AG08395 (cell line): ENCODE measurements around the gene UBE2D1.
"Not testable (repeated sequence)": the region's sequence is repeated elsewhere in the genome, so short reads cannot be mapped to it uniquely, and the experiment has no call there.

Source experiments
- DNase-seq: peaks from one replicate; pipeline ENCODE4 v3.0.0; 2012; ENCODE audit warnings: mixed read lengths, low spot score

Gene UBE2D1

GRCh38 chr10:58384095-58384494, 49.3 kb downstream of the UBE2D1 start:
- peak; percentile 3 for DNase-seq

DNA sequence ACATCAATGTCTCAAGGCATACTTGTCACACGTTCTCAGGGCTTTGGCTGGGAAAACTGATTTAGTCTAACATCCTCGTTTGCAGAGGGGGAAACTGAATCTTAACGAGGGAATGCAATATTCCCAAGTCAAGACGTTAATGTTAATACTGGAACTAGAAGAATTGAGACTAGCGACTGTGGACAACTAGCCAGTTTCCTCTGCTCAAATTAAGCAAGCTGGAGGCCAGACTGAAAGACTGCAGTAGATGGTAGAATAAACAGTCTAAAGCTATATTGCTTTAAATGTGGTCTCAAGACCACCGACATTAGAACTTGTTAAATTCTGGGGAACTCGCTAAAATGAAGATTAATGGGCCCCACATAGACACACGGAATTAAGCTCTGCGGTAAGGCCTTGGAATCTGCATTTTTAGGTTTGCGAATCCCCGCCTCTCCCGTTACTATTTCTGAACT, 49.8 kb downstream of the UBE2D1 start:
- DNase-seq = peak; percentile 6

- peak; percentile 98 for DNase-seq
These were observed 50.4 kb downstream of the UBE2D1 start, which contains the start of gene TFAM for GRCh38 chr10:58384999-58385783. TFAM (plus strand) TSS chr10:58385410; CDS start chr10:58385548, 138 bp downstream.

DNA sequence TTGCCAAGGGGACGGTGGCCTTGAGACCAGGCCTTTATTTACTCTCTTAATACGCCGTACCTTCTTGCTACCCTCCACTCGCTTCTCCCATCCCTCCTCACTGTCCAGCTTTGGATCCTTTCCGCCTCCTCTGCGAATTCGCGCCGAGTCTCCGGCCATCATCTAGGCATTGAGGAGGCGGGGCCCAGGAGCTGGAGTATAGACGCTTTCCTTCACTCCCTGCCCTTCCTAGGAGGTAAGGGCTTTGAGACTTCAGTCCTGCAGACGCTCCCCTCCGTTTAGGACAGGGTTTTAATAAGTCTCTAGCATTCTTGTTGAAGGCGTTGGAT, 50.9 kb downstream of the UBE2D1 start:
- DNase-seq = peak; percentile 23

GRCh38 chr10:58389024-58389423, 54.2 kb downstream of the UBE2D1 start:
- no peak for DNase-seq

- DNase-seq = no peak
These were observed 58.5 kb downstream of the UBE2D1 start for GRCh38 chr10:58393317-58393716.

- DNase-seq = no peak
These were observed 59.7 kb downstream of the UBE2D1 start for GRCh38 chr10:58394471-58394870.

DNA sequence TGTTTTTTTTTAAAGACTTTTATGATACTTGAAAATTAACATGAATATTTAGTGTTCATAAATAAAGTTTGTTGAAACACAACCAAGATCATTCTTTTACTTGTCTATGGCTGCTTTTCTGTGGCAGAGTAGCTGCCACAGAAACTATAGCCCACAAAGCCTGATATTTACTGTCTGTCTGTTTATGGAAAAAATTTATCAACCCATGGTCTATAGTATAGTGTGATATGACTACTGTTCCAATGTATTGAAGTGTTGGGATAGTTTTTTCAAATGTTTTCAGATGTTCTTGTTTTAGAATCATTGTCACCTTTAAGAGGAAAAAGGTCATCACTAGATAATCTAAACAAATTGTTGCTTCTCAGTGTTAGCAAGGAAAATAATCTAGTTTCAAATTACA, 61.3 kb downstream of the UBE2D1 start:
- DNase-seq = no peak

DNA sequence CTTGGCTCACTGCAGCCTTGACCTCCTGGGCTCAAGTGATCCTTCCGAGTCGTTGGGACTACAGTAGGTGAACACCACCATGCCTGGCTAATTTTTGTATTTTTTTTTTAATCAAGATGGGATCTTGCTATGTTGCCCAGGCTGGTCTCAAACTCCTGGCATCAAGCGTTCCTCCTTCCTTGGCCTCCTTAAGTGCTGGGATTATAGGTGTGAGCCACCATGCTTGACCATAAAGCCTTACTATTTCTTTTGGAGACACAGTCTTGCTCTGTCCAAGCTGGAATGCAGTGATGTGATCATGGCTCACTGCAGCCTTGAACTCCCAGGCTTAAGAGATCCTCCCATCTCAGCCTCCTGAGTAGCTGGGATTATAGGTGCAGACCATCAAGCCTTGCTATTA, 63.0 kb downstream of the UBE2D1 start:
- DNase-seq = no peak

DNA sequence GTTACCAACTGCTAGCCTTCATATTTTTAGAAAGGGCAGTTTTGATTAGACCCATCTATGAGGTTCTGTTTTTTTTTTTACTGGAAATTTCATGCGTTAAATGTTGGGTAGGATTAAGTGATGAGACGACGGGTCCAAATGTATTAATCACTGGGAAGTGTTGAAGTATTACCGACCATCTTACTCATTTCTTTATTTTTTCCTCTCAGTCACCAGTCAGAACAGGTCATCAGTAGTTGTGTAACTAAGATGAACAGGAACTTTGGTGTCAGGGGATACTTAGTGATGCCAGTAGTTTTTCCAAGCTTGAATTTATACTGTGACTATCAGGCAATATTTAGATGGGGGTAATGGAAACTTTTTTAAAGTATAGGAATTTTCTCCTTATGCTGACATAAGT, 64.6 kb downstream of the UBE2D1 start:
- DNase-seq = peak; percentile 54

GRCh38 chr10:58400609-58401008, 65.8 kb downstream of the UBE2D1 start:
- DNase-seq = no peak

DNA sequence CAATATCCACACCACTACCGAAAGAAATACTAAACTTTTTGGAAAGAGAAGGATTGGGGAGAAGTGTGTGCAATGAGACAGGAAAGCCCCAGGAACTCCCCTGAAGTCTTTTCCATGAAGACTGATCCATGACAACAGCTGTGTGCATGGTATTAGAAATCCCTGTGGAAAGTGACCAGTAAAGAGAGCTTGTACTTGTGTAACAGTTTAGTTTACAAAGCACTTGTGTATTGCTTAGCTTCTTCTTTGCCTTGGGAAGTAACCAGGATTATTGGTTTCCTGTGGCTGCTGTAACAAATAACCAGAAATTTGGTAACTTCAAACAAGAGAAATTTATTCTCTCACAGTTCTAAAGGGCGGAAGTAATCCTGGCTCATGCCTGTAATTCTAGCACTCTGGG, 69.2 kb downstream of the UBE2D1 start:
- DNase-seq = no peak

DNA sequence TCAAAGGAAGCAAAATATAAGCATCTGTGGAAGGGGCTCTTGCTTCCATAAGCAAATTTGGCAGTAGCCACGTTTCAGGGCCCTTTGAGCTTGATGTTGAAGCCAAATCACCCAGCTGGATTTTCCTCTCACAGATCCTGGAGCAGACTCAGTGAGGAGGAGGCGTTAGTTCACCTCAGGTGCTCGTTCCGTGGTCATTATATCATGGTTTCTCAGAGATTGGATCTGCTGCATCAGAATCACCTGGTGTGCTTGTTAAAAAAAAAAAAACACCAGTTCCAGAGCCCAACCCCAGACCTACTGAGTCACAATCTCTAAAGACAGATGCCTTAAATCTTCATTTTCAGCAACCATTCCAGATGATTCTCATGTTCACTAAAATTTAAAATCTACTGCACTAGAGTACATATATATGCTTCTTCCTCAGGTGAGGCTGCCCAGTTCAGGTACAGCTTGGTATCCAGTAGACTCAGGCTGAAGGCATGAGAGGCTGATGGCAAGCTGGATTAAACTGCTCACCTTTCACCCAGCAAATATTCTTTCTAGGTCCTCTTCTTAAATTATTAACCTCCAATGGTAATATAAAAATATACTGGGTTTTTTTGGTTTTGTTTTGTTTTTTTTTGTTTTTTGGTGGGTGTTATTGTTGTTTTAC, 75.3 kb downstream of the UBE2D1 start:
- DNase-seq = no peak

DNA sequence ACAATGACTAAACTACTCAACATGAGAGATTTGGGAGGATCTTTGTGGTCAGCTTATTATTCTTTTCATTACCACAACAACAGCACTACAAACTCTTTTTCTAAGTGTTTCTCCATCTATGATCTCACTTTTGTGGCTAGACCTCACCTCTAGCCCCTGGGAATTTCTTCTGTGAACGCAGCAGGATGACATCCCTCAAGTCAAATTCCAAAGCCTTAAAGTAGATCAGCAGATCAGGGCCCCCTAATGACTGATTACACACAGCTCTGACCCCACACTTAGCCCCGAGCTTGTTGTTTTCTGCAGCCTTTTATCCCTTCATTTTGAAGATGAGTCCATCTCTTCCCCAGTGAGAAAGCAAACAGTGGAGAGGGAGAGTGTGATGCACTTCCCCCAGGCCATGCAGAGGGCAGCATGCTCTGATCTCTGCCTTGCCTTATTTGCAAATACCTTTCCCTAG, 77.7 kb downstream of the UBE2D1 start:
- DNase-seq = peak; percentile 74

- peak; percentile 74 for DNase-seq
These were observed 79.7 kb downstream of the UBE2D1 start for GRCh38 chr10:58414270-58415041.

DNA sequence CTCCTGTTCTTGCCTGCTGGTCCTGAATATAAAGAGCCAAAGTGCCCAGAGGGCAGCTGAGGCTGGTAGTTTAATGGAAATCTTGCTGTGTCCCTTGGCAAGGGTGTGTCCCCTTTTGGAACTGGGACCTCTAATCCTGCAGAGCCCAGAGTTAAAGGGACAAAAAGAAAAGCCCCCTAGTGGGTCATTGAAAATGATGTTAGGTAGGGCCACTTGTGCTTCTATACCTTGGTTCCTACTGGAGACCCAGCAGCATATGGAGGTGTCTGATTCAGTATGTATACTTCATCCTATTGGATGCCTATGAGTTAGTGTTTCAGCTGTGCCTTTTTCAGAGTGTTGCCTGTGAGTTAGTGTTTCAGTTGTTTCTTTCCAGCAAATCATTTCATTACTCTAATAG, 81.0 kb downstream of the UBE2D1 start:
- no peak for DNase-seq

GRCh38 chr10:58417902-58418301, 83.1 kb downstream of the UBE2D1 start:
- DNase-seq = not testable (repeated sequence)
